GM18870 (cell line): Measurements from ENCODE around the gene IRF4.

ENCODE experiments used
- ATAC-seq: cut with Tn5 transposase; IDR thresholded peaks from one replicate; pipeline ENCODE4 v1.9.1; 2021; ENCODE audit warnings: moderate library complexity; ENCODE audit not compliant: unreplicated experiment

IRF4 gene

DNA sequence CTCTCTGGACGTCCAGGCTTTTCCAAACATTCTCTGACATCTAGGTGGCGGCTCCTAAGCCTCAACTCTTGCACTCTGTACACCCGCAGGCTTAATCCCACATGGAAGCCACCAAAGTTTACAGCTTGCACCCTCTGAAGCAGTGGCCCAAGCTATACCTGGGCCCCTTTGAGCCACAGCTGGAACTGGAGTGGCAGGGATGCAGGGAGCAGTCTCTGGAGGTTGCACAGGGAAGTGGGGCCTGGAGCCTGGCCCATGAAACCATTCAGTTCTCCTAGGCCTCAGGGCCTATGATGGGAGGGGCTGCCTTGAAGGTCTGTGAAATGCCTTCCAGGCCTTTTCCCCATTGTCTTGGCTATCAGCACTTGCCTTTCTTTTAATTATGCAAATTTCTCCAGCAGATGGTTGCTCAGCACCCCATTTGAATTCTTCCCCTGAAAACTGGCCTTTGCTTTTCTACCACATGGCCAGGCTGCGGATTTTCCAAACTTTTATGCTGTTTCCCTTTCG is 64.9 kb downstream of the IRF4 start:
- no peak for ATAC-seq

DNA sequence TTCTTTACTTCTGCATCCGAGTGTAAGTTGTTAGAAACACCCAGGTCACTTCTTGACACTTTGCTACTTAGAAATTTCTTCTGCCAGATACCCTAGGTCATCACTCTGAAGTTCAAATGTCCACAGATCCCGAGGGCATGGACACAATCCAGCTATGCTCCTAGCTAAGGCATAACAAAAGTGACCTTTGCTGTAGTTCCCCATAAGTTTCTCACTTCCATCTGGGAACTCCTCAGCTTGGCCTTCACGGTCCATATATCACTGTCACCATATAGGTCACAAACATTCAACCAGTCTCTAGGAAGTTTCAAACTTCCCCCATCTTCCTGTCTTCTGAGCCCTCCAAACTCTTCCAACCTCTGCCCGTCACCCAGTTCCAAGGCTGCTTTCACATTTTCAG is 65.3 kb downstream of the IRF4 start:
- no peak for ATAC-seq
